ENCODE results near the gene KATNAL2.

- TF ChIP-seq CTCF (IDR thresholded peaks at IDR 0.05; ENCODE audit: poor library complexity) (no peak), EZH2 (IDR thresholded peaks at IDR 0.05; ENCODE audit: borderline replicate concordance) (no peak)
These were observed 170.3 kb downstream of the KATNAL2 start for GRCh38 chr18:47087676-47088075.
